ENCODE data around the gene TBC1D4.

Gene TBC1D4

DNA sequence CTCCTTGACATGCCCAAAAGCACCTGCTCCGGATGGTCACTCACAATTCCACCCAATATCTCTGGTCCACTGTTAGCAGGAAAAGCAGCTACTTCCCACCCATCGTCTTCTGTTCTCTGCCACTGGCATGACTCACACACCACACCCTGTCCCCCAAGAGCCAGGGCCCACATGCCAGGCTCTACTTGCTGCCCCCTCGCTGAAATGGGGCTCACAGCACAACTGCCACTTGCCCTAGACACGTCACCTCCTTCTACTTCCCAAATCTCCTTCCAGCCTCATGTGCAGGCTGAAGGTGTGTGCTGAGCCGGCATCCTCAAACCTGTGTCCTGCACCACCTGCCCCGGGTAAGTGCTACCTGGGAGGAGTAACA, 65.0 kb downstream of the TBC1D4 start:
- no peak for DNase-seq

DNA sequence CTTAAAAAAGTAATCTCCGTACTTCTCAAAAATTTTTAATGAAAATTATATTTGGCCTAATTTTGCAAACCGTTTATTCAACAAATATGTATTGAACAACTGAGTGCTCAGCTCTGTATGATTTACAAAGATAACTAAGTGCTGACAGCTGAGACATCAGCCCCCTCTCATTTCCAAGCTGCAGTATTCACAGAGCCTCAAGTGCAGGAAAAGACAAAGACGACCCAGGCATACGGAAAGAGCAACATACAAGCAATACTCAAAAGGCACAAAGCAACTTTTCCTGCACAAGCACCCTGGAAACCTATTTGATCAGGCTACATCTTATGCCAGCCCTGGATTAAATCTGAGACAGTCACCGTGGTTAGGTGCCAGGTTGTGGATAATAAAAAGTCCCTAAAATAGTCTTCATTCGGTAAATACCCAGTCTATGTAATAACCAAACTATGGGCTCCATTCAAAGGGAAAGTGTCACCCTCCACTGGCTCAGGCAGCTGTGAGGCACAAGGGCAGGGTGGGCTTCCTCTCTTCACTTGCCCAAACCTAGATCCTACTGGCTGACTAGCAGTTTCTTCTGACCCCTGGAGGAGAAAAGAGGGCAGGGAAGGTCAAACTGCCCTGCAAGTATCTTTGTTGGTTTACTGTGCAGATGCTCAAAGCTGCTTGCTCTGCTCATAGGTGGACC, 65.5 kb downstream of the TBC1D4 start:
- no peak for DNase-seq

DNA sequence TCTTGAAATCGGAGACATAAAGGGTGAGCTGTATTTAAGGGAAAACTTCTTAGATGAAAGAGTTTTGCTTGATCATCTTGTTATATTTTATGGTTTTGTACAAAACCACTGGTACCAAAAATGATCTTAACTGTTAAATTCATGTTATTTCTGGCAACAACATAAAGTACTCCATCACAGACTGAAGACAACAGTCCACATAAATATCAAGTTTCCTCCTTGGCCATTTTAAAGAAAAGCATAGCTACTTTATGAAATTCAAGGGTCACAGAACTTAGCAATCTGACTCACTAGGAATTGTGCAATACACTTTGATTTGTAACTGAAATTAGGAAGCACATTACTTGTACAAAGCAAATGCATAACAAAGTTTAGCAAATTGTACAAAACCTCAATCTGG, 66.3 kb downstream of the TBC1D4 start:
- no peak for DNase-seq

DNA sequence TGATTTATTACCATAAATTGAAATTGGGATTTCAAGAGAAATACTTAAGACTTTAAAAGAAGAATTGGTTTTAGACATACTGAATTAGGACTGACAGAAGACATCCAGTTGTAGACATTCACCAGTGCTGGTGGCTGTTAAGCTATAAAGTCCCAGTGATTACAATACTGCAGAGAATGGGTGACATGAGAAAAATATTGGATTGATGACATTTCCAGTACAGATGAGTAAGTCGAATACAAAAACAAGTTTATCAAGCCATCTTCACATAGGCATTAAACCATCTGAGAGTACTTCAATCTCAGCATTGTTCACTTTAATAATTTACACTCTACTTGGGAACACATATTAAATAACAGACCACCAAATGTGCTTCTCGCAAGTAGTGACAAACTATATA, 66.8 kb downstream of the TBC1D4 start:
- DNase-seq, result no peak

DNA sequence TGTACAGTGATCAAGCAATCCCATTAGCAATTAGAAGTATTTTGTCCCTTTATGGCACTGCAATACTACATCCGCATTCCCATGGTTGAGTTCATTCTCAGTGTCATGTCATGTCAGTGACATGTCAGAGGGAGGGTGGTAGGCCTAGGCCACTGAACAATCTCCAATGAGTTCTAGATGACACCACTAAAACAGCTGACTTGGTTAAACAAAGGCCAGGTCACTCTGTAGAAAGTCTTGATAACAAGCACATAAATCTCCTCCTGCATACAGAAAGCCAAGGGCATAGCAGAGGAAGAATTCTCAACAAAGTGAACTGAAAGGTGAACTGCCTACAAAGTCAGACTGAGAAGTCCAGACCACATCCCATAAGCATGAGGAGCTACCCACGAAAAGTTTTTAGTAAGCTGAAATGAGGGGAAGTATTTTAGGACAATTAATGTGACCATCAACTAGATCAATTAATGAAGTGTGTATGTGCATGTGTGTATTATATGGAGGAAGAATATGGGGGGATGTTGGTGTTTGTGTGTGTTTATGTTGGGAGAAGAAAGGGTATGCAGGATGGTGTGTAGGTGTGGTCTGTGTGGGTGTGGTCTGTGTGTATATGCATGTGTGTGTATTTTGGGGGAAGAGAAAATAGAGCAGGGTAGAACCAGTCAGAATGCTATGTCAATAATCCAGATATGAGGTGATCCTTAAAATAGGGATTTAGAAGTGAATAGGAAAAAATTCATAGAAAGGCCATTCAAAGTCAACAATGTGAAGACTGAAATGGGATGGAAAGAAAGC, 67.7 kb downstream of the TBC1D4 start:
- no peak for DNase-seq

DNA sequence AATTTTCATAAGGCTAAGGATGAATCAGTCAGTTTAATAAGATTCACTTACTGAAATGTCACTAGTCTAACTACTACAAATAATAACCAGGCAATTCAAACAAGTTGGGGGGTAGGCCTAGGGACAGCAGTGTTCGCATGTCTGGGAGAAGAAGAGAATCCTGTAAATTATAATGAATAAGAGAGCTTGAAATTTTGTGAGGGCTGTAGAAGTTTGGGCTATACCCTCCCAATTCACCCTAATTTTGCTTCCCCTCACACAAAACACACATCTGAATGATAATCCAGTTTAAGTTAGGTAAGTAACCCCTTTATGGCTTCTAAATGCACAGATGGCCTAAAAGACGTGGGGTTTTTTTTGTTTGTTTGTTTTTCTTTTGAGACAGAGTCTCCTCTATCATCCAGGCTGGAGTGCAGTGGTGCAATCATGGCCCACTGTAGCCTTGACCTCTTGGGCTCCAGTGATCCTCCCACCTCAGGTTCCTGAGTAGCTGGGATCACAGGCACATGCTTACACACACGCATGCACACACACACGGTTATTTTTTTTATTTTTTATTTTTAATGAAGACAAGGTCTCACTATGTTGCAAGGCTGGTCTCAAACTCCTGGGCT, 69.9 kb downstream of the TBC1D4 start:
- DNase-seq, result no peak

DNA sequence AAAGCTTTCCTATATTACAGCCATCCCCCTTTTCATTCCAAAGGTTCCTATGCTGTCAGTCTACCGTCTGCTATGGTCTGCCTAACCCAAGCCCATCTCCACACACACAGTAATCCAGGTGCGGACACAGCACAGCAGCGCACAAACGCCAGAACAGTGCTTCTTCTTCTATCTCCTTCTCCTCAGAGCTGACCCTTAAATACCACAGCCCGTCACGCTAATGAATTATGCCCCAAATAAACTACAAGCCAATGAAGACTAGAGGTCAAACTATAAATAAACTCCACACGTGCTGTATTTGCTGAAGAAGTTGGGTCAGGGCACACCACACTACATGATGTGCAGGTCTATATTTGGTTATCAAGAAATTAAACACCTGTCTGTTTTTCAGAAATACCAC, 71.8 kb downstream of the TBC1D4 start:
- DNase-seq, result no peak

DNA sequence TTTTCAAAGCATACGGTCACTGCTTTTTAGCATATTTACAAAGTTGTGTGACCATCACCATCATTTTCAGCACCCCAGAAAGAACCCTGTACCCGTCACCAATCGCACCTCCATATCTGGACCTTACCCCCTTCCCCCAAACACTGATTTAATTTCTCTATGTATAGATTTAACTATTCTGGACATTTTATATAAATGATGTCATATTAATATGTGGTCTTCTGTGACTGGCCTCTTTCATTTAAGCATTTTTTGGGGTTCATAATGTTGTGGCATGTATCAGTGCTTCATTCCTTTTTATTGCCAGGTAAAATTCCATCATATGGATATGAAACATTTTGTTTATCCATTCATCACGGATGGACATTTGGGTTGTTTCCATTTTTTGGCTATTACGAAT, 74.0 kb downstream of the TBC1D4 start:
- DNase-seq, result no peak

DNA sequence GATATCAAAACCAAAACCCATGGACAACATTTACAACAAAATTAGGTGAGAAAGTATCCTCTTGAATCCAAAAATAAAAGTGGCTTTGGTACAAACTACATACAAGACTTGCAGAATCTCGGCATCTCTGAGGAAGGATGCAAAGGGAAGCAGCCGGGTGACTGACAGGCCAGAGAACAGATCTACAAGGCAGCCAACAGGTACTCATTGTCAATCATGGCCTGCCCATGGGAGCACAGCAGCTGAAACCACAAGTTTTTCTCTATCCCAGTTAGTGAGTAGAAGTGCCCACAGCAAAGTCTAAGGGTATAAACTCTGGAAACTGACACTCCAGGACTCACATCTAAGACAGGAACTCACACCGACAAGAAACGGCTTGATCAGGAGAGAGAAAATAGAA, 74.5 kb downstream of the TBC1D4 start:
- no peak for DNase-seq

DNA sequence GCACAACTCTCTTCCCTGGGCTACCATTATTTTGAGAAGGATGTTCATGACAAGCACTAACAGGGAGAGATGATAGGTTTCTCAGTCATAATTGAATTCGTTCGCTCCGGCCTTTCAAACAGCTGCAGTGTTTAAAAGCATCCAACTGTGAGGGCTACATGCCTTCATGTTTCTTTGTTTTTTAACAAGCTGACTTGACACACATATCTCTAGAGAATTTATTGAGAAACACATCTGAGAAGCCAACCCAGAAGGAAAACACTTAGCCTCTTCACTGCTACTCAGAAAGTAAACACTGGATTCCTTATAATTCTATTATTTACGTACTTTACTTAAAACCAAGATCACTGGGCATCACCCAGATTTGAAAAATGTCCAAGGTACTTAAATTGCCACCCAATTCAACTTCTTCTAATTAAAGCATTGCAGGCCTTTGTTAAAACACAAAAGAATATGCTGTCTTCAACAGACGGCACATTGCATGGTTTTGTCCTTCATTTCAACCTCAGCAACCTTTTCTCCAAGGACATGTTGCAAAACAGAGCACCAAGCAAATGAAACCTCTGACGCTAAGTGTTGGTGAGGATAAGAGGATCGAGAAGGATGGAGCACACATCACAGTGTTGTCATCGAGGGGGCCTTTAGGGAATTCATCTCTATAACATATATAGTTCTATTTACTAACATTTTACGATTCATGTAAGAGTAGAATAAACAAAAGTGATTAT, 75.8 kb downstream of the TBC1D4 start:
- DNase-seq, result no peak

DNA sequence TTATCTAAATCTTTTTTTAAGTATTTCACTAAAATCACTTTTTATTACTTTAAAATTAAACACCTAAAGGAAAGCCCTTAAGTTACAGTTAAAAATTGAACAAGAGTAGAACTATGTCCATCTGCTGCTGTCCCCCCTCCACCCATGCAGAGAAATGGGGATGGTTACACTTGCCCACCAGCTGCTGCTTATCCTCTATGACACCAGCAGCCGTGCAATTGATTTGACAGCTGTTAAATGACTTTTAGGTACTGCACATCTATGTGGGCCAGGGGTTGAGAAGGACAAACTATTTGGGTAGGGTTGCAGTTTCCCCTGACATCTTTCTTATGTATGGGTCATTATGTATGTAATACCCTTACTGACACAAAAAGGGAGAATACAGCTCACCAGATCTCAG, 77.2 kb downstream of the TBC1D4 start:
- DNase-seq, result no peak

DNA sequence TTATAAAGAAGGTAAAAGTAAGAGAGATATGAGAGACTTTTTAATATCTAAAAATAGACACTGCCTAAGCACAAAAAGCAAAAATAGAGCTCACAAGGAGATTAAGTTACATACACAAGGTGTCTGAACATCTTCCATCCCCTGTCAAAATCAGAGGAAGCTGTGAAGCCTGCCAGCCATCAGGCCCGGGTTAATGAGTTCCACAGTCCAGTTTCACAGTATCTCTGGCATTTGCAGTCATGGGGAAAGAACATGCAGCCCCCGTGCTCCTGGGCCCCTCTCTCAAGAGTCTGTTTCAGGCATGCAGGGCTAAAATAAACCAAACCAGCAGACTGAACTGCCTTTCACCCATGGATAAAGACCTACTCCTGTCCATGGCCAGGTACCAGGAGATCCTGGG, 79.2 kb downstream of the TBC1D4 start:
- DNase-seq, result no peak

DNA sequence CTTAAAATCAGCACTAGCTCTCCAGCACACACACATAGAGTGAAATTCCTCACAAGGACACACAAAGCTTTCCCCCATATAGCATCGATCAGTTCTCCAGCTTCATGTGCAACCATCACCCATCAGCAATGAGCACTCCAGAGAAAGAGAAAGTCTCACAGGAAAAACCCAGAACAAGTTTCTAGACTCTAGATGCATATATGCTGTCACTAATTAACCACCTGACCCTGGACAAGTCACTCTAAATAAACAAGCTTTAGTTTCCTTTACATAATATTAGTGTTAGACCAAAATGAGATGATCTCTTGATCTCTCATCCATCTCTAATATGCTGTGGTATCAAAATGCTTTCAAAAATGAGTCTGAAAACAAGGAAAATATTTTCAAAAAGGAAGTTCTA, 81.2 kb downstream of the TBC1D4 start:
- DNase-seq, result no peak

DNA sequence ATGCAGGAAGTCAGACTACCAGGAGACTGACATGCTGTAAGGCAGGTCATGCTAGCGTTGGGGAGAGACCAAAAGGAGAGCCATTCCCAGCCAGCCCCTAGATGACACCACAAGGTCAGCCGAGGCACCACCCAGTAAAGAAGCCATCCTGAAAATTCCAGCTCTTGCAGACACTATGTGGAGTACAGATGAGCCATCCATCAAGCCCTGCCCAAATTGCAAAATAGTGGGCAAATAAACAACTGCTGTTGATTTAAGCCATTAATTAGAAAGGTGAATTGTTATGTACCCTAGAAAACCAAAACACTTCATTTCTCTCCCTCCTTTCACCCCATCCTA, 82.1 kb downstream of the TBC1D4 start:
- no peak for DNase-seq

DNA sequence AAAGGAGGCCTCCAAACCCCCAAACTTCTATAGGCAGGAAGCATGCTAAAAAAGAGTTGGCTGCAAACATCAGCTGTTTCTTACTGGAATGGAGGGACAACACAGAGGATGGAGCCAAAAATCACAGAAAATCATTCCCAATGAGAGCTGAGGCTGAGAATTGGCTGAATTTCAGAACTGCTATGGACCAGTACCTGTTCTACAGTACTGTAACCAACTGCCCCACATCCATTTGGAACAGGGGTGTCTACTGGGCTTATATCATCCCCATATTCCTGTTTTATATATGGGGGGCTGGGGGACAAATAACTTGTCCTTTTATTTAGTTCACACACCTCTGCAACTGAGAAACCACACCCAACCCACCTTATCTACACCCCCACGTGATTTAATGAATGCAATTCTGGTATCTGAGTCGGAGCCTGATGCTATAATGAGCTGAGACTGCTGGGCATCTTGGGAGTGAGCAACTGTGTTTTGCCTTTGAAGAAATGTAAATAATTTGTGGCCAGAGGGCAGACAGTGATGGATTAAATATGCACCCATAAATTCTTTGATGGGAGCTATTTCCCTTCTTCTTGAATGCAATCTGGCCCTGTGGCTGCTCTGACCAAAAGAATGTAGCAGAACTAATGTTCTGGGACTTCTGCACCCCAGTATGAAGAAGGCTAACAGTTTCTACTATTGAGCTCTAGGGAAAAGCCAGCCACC, 82.6 kb downstream of the TBC1D4 start:
- DNase-seq, result no peak

DNA sequence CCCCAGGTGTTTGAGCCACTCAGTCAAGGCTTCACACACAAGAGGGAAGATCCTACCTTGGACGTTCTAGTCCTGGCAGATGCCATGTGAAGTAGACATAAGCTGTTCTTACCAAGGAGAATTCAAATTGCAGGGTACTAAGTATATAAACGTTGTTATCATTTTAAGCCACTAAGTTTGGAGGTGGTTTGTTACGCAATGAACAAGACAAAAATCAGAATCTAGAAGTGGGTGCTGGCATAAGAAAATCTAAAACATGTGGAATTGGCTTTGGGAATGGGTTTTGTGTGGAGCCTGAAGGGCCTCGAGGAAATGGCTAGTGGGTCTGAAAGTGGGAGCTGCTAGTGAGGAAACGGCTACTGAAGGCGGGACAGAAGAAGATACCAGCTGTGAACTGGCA, 83.9 kb downstream of the TBC1D4 start:
- DNase-seq, result no peak

DNA sequence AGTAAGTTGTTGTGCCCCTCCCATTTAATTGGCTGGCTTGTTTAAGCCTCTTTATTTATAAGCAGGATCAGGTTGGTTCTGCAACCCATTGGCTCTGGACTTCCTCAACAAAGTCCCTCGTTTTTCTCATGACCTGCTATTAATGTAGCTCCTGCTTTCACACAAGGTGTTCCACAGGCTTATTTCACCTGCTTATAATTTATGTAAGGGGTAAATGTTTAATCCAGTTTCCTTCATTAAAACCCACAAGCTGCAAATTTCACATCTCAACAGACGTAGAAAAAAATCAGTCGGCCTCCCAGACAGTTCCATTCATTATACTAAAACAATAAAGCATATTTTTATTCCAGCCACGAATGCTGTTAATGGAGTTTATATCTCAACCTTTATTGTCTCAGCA, 86.1 kb downstream of the TBC1D4 start:
- DNase-seq, result no peak

DNA sequence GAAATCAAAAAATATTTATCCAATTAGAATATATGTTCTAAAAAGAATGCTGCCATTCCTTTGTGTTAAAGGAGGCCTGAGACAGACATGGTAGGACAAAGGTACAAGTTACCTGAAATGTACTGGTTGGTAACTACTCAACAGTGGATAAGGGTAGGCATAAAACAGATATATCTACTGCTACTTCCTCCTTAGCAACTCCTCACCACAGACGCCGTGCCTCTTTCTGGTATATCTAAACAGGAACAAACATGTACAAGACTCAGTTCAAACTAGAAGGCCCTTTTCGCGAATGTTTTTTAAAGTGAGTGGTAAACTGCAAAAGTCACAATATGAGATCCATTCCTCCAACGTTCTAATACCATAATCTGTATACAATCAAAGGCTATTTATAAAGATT, 86.9 kb downstream of the TBC1D4 start:
- DNase-seq, result no peak

DNA sequence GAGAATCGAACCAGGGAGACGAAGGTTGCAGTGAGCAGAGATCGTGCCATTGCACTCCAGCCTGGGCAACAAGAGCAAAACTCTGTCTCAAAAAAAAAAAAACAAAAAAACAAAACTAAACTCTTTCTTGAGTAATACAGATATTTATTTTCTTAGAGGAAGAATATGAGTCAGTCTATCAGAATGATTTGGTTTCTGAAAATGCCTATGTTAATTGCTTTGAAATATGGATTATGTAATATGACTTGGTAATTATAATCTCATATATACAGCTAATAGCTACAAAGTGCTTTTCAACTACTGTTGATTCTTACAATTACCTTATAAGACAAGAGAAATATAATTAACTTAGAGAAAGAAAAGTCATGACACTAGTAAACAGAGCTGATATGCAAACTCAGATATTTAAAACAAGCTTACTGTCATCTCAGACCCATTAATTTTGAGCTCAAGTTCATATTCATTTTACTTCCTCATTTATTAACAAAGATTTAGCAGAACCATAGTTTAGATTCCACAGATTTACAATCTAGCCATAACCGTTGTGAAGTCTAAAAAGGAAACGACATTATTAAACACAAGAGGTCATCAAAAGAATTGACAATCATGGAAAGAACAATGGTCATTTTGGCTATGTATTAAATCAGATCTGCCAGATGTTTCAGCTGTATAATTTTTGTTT, 88.0 kb downstream of the TBC1D4 start:
- DNase-seq, result no peak

DNA sequence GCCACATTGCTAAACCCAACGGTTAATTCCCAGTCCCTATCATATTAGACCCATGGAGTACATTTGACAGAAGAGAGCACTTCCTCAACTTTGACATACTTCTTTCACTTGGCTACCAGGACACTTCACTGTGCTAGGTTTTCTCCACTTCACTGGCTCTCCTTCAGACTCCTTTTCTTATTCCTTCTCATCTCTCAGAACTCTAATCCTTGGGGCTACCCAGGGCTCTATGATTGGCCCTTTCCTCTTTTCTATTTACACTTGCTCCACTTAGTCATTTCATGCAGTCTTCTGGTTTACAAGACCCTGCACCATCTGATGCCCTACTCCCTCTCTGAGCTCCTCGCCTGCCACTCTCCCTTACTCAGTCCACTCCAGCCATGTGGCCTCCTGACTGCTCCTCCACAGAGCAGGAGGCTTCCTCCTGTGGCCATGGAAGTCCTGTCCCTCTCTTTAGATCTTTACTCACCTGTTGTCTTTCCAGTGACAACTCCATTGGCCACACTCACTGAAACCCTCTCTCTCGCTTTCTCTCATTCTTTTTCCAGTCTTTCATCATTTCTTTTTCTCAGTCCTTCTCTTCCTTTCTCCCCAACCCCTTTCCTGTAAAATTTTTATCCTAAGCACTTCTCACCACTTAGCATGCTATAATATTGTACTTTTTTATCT, 90.4 kb downstream of the TBC1D4 start:
- no peak for DNase-seq

DNA sequence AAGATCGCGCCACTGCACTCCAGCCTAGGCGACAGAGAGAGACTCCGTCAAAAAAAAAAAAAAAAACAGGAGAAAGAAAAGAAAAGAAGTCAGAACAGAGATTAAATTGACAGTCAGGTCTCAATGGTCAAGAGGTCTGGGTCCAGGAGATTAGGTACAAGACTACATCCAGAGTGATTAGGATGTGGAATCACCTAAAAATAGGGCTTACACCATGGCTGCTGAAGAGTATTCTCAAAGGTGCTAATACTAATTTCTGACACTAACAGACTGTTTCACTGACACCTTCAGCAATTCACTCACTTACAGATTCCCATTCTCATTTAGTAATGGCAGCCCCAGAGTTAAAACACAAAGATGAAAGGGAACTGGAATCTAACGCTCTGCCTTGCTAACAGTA, 91.7 kb downstream of the TBC1D4 start:
- no peak for DNase-seq

DNA sequence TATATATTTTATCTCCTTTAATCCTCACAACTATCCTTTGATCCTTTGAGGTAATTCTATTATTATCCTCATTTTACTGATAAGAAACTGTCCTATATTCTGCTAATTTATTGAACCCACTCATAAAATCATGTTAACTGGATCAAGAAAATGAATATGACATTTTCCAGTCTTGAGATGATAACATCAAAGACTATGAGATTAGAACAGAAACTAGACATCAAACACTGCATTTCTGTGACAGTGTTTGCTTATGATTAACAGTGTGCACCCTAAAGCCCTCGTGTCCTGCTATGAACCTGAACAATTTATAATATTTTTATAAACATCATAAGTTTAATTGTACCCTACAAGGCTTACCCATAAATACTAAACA, 96.3 kb downstream of the TBC1D4 start:
- no peak for DNase-seq
